Anterior cingulate cortex (tissue), 58 donors: ENCODE results near the gene SLC2A4.

Experiments
- DNase-seq, 58 donors: peaks; one replicate each; lab custom pipeline; 2025; lab: John Stamatoyannopoulos, UW

The SLC2A4 gene

GRCh38 chr17:7262935-7263800 lies 18.4 kb upstream of the SLC2A4 start:
- no peak for DNase-seq

- no peak for DNase-seq
Observed at GRCh38 chr17:7263801-7264078, 17.8 kb upstream of the SLC2A4 start.

- DNase-seq: no peak
Observed at GRCh38 chr17:7266784-7267183, 14.7 kb upstream of the SLC2A4 start.

GRCh38 chr17:7279448-7279847 lies 2.1 kb upstream of the SLC2A4 start:
- DNase-seq: no peak

- DNase-seq: peak in 54 of 58 donors; percentile 17 to 83 (median 64)
Observed at GRCh38 chr17:7280519-7281073, 922 bp upstream of the SLC2A4 start.

GRCh38 chr17:7281953-7282751 lies 634 bp downstream of the SLC2A4 start:
- DNase-seq: peak in 1 of 58 donors; percentile 36

GRCh38 chr17:7282752-7283321 lies 1.3 kb downstream of the SLC2A4 start:
- no peak for DNase-seq

- DNase-seq: no peak
Observed at GRCh38 chr17:7283471-7284216, 2.1 kb downstream of the SLC2A4 start.

- no peak for DNase-seq
Observed at GRCh38 chr17:7284911-7285310, 3.4 kb downstream of the SLC2A4 start.

- DNase-seq: no peak
Observed at GRCh38 chr17:7285679-7286078, 4.2 kb downstream of the SLC2A4 start.

- no peak for DNase-seq
Observed at GRCh38 chr17:7289256-7290032, 7.9 kb downstream of the SLC2A4 start.

- no peak for DNase-seq
Observed at GRCh38 chr17:7290166-7290565, 8.6 kb downstream of the SLC2A4 start.

- DNase-seq: no peak
Observed at GRCh38 chr17:7290685-7291084, 9.2 kb downstream of the SLC2A4 start.

GRCh38 chr17:7292194-7292593 lies 10.7 kb downstream of the SLC2A4 start:
- DNase-seq: no peak

GRCh38 chr17:7292729-7293128 lies 11.2 kb downstream of the SLC2A4 start:
- DNase-seq: peak in 2 of 58 donors; percentile 3 to 15

- DNase-seq: no peak
Observed at GRCh38 chr17:7293159-7293558, 11.6 kb downstream of the SLC2A4 start.

- DNase-seq: peak in 1 of 58 donors; percentile 59
Observed at GRCh38 chr17:7293816-7294613, 12.5 kb downstream of the SLC2A4 start.

GRCh38 chr17:7294614-7295153 lies 13.2 kb downstream of the SLC2A4 start, which contains the start of gene YBX2:
Gene YBX2, minus strand, starts transcription at chr17:7294639. Its CDS starts 139 bp downstream, at chr17:7294500.
- peak in 13 of 58 donors; percentile 5 to 61 (median 18) for DNase-seq
